IMR-90 (cell line): ENCODE results near the gene PROZ. TPM values are rescaled to one million over a fixed set of nuclear protein-coding genes. Genes with fewer than 3 reads are reported as not detected.

ENCODE experiments used
- ATAC-seq: fragments of 200-7000 bp; cut with Tn5 transposase; 2 replicates; pipeline ENCODE4 v1.9.1; 2020; ENCODE audit warnings: low read depth, mild to moderate bottlenecking, moderate library complexity
- BruUV-seq: library from RNA; stranded (reverse); fragments of 400-500 nt; replicated peaks from 2 replicates; lab custom pipeline; 2021; lab: Mats Ljungman, UMichigan
- CTCF ChIA-PET: fragments of 300-600 bp; formaldehyde crosslinking; extraction: SDS; loops from one replicate; lab custom pipeline; 2021; ENCODE audit warnings: antibody characterized with exemption; lab: Yijun Ruan, JAX
- POLR2A ChIA-PET: fragments of 300-600 bp; sonication (Branson Sonifier 250); formaldehyde crosslinking; loops from one replicate; lab custom pipeline; 2022; ENCODE audit warnings: antibody characterized with exemption; ENCODE audit not compliant: unreplicated experiment; lab: Charles Lee
- DNase-seq: peaks from one replicate; pipeline ENCODE4 v3.0.0; 2013
- H2AFZ ChIP-seq: replicated peaks from 2 replicates; pipeline ENCODE3; 2013; ENCODE audit warnings: low read length, mild to moderate bottlenecking; ENCODE audit not compliant: poor library complexity
- H2AK5ac ChIP-seq: 2 replicates; pipeline ENCODE4 v1.6.1; 2013; ENCODE audit warnings: low read depth, low read length, inconsistent platforms
- H2AK9ac ChIP-seq: replicated peaks from 2 replicates; pipeline ENCODE3; 2013; ENCODE audit warnings: mild to moderate bottlenecking, low read depth, low read length, moderate library complexity; ENCODE audit not compliant: poor library complexity
- H2BK120ac ChIP-seq: 2 replicates; pipeline ENCODE4 v1.6.1; 2013; ENCODE audit warnings: low read depth, low read length, inconsistent platforms
- H2BK15ac ChIP-seq: 3 replicates; pipeline ENCODE4 v1.6.1; 2013; ENCODE audit warnings: low read depth, low read length, inconsistent platforms
- H2BK20ac ChIP-seq: 2 replicates; pipeline ENCODE4 v1.6.1; 2013; ENCODE audit warnings: low read depth, mild to moderate bottlenecking, inconsistent platforms, low read length, moderate library complexity
- H2BK5ac ChIP-seq: 2 replicates; pipeline ENCODE4 v1.6.1; 2013; ENCODE audit warnings: mild to moderate bottlenecking, low read depth, low read length, inconsistent platforms; ENCODE audit not compliant: poor library complexity, severe bottlenecking
- H3K14ac ChIP-seq: replicated peaks from 2 replicates; pipeline ENCODE4 v1.6.1; 2013; ENCODE audit warnings: low read depth, low read length, inconsistent platforms
- H3K18ac ChIP-seq: 2 replicates; pipeline ENCODE4 v1.6.1; 2013; ENCODE audit warnings: low read depth, low read length, control low read depth
- H3K23ac ChIP-seq: 2 replicates; pipeline ENCODE4 v1.6.1; 2013; ENCODE audit warnings: low read depth, low read length, inconsistent platforms
- H3K27ac ChIP-seq: 2 replicates; pipeline ENCODE4 v1.5.1; 2013; ENCODE audit warnings: mild to moderate bottlenecking, control low read depth, low read length; ENCODE audit not compliant: insufficient read depth
- H3K27me3 ChIP-seq: 2 replicates; pipeline ENCODE4 v1.6.1; 2013; ENCODE audit warnings: low read length; ENCODE audit not compliant: control insufficient read depth, insufficient read depth
- H3K36me3 ChIP-seq: 2 replicates; pipeline ENCODE4 v1.6.1; 2013; ENCODE audit warnings: low read length, mixed read lengths; ENCODE audit not compliant: control insufficient read depth, insufficient read depth
- H3K4ac ChIP-seq: 2 replicates; pipeline ENCODE4 v1.6.1; 2013; ENCODE audit warnings: low read depth, low read length, inconsistent platforms
- H3K4me1 ChIP-seq: 2 replicates; pipeline ENCODE4 v1.6.1; 2013; ENCODE audit warnings: low read length, mixed read lengths; ENCODE audit not compliant: control insufficient read depth, insufficient read depth
- H3K4me2 ChIP-seq: 2 replicates; pipeline ENCODE4 v1.6.1; 2013; ENCODE audit warnings: low read depth, mild to moderate bottlenecking, control low read depth, low read length, moderate library complexity
- H3K4me3 ChIP-seq: 2 replicates; pipeline ENCODE4 v1.5.1; 2013; ENCODE audit warnings: low read depth, mild to moderate bottlenecking, control low read depth, low read length, moderate library complexity; ENCODE audit not compliant: insufficient read depth
- H3K56ac ChIP-seq: 2 replicates; pipeline ENCODE4 v1.6.1; 2013; ENCODE audit warnings: low read length, inconsistent platforms; ENCODE audit not compliant: insufficient read depth; ENCODE audit errors: extremely low read depth
- H3K79me1 ChIP-seq, 2 experiments: 2 replicates each; pipeline ENCODE4 v1.6.1; 2013; ENCODE audit warnings: low read length in 2 of 2, inconsistent platforms in 1 of 2, low read depth in 1 of 2
- H3K9ac ChIP-seq: 2 replicates; pipeline ENCODE4 v1.6.1; 2013; ENCODE audit warnings: low read depth, low read length, control low read depth
- H3K9me1 ChIP-seq: 2 replicates; pipeline ENCODE4 v1.6.1; 2013; ENCODE audit warnings: low read length, inconsistent platforms; ENCODE audit not compliant: insufficient read depth
- H3K9me3 ChIP-seq: 2 replicates; pipeline ENCODE4 v1.6.1; 2013; ENCODE audit warnings: low read length; ENCODE audit not compliant: control insufficient read depth, insufficient read depth
- H4K20me1 ChIP-seq: 2 replicates; pipeline ENCODE4 v1.6.1; 2013; ENCODE audit warnings: low read length, inconsistent platforms; ENCODE audit not compliant: insufficient read depth
- H4K5ac ChIP-seq: 2 replicates; pipeline ENCODE4 v1.6.1; 2013; ENCODE audit warnings: mild to moderate bottlenecking, low read depth, low read length, control low read depth
- H4K8ac ChIP-seq, 2 experiments: 2 replicates each; pipeline ENCODE4 v1.6.1; 2013; ENCODE audit warnings: low read depth in 2 of 2, low read length in 2 of 2, control low read depth in 1 of 2, inconsistent platforms in 1 of 2
- H4K91ac ChIP-seq: 2 replicates; pipeline ENCODE4 v1.6.1; 2013; ENCODE audit warnings: low read depth, low read length, inconsistent platforms; ENCODE audit not compliant: insufficient read depth
- BHLHE40 ChIP-seq: fragments of 150-350 bp; IDR thresholded peaks from 2 replicates; pipeline ENCODE4 v1.6.1; 2016; ENCODE audit warnings: mild to moderate bottlenecking, low read depth, low read length
- CEBPB ChIP-seq: IDR thresholded peaks from 2 replicates; pipeline ENCODE4 v1.6.1; 2012; ENCODE audit warnings: low read depth, low read length, improper control_type of control experiment
- CHD1 ChIP-seq: IDR thresholded peaks from 2 replicates; pipeline ENCODE4 v1.6.1; 2012; ENCODE audit warnings: low read depth, low read length, improper control_type of control experiment
- FOS ChIP-seq: fragments of 150-350 bp; IDR thresholded peaks from 2 replicates; pipeline ENCODE4 v1.6.1; 2016; ENCODE audit warnings: low read depth, low read length
- MAFK ChIP-seq: IDR thresholded peaks from 2 replicates; pipeline ENCODE4 v1.6.1; 2012; ENCODE audit warnings: low read depth, low read length, improper control_type of control experiment
- MAZ ChIP-seq: IDR thresholded peaks from 2 replicates; pipeline ENCODE4 v1.6.1; 2012; ENCODE audit warnings: low read depth, mild to moderate bottlenecking, low read length, improper control_type of control experiment, moderate library complexity, borderline replicate concordance
- MXI1 ChIP-seq: IDR thresholded peaks from 2 replicates; pipeline ENCODE4 v1.6.1; 2012; ENCODE audit warnings: low read depth, mild to moderate bottlenecking, low read length, moderate library complexity, borderline replicate concordance
- NFE2L2 ChIP-seq: fragments of 150-350 bp; IDR thresholded peaks from 2 replicates; pipeline ENCODE4 v1.6.1; 2016; ENCODE audit warnings: low read depth, mild to moderate bottlenecking, low read length
- POLR2A ChIP-seq: IDR thresholded peaks from 2 replicates; pipeline ENCODE4 v1.6.1; 2012; ENCODE audit warnings: mild to moderate bottlenecking, low read depth, low read length
- RAD21 ChIP-seq: IDR thresholded peaks from 2 replicates; pipeline ENCODE4 v1.6.1; 2012; ENCODE audit warnings: low read length, improper control_type of control experiment
- RCOR1 ChIP-seq: IDR thresholded peaks from 2 replicates; pipeline ENCODE4 v1.6.1; 2012; ENCODE audit warnings: mild to moderate bottlenecking, low read length, improper control_type of control experiment; ENCODE audit not compliant: insufficient replicate concordance
- RFX5 ChIP-seq: IDR thresholded peaks from 2 replicates; pipeline ENCODE4 v1.8.0; 2012; ENCODE audit warnings: low read depth, mild to moderate bottlenecking, low read length, moderate library complexity
- SMC3 ChIP-seq: fragments of 150-350 bp; IDR thresholded peaks from 2 replicates; pipeline ENCODE4 v1.6.1; 2016; ENCODE audit warnings: low read depth, mild to moderate bottlenecking, antibody characterized with exemption, low read length, moderate library complexity
- WGBS, 2 experiments: methylation state at CpG; one replicate each; pipeline versions ENCODE4 v1.1.5 to v1.1.7; 2013; ENCODE audit warnings: missing lambda C conversion rate in 2 of 2; ENCODE audit not compliant: insufficient read length in 1 of 2; ENCODE audit errors: extremely low coverage in 2 of 2; 5-methylcytosine and 5-hydroxymethylcytosine counted together
- dilution Hi-C: fragments of 300-500 bp; cut with HindIII; formaldehyde crosslinking; loops from one replicate; pipeline ENCODE4 v1.14.3; 2018; ENCODE audit warnings: low sequenced_read_pairs; ENCODE audit not compliant: unreplicated experiment
- in situ Hi-C: fragments of 300-500 bp; cut with MboI; formaldehyde crosslinking; loops from 3 replicates; pipeline ENCODE4 v1.14.3; 2019; ENCODE audit warnings: low sequenced_read_pairs, inconsistent platforms, mixed read lengths
- intact Hi-C: fragments of 100-400 bp; cut with micrococcal nuclease; formaldehyde crosslinking; loops from 2 replicates; pipeline ENCODE4 v1.10.0; 2022
- polyA plus RNA-seq, 3 experiments: library from polyadenylated mRNA; depleted of rRNA; stranded (reverse); fragments of >200 nt; gene quantifications; 2 replicates each; pipeline ENCODE4 v1.2.3, GENCODE V29; 2012; ENCODE audit warnings: low replicate concordance in 1 of 3
- total RNA-seq: library from RNA; depleted of rRNA; stranded (reverse); fragments of >200 nt; gene quantifications from 2 replicates; pipeline ENCODE4 v1.2.3, GENCODE V29; 2012
- TF ChIP-seq, protein P1 (sequence below): fragments of 150-350 bp; IDR thresholded peaks from 2 replicates; pipeline ENCODE4 v1.6.1; 2016; ENCODE audit warnings: low read depth, mild to moderate bottlenecking, low read length, moderate library complexity, borderline replicate concordance
- TF ChIP-seq, protein P2 (sequence below): conservative IDR thresholded peaks from 2 replicates; pipeline ENCODE4 v1.5.1; 2012; ENCODE audit warnings: mild to moderate bottlenecking, low read depth, low read length, improper control_type of control experiment
- TF ChIP-seq, protein P3 (sequence below): fragments of 150-350 bp; IDR thresholded peaks from 2 replicates; pipeline ENCODE4 v1.6.1; 2017; ENCODE audit warnings: mild to moderate bottlenecking, antibody characterized with exemption, low read length, low read depth

The PROZ gene
- total and polyA plus RNA-seq, 2 of the 4 experiments (the other 2 are of a cell fraction), result not detected

DNA sequence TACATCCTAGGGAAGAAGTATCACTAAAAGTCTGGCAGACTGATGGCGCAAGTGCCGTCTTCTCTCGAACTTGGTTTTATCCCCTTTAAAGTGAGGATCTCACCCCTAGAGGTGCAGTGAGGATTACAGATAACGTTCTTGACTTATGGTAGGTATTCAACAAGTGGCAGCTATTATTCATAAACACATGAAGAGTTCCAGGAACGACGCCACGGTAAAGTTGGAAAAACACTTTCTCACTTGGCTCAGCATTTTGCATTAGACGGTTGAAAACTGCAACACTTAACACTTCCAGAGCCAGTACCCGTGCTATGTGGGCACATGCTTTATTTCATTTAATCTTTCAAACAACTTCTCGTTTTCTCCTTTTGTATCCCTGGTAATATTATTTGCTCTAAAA is 8.7 kb downstream of the PROZ start:
- ATAC-seq, result no peak
- no peak overlapping the region for H3K4ac ChIP-seq
- H3K18ac ChIP-seq, result no peak overlapping the region
- no TSS peak for BruUV-seq
- no peak overlapping the region for H4K91ac ChIP-seq
- peaks cover 0 to 9% of the 10 kb centered on the region in 2 experiments; a peak in 1 of 4 replicates for H3K79me1 ChIP-seq
- H2AFZ ChIP-seq, result no peak overlapping the region
- H3K9me3 ChIP-seq, result 0 out of 2 replicates have a peak, but pooled peaks cover 2% of the 10 kb centered on the region
- no peak overlapping the region for H4K8ac ChIP-seq
- no peak overlapping the region for H2BK15ac ChIP-seq
- H2AK9ac ChIP-seq, result no peak overlapping the region
- dilution Hi-C loops, result no loop called here
- no peak overlapping the region for H2BK5ac ChIP-seq
- H2AK5ac ChIP-seq, result no peak overlapping the region
- no peak overlapping the region for H3K14ac ChIP-seq
- TF ChIP-seq NFE2L2, result no peak
- no peak for TF ChIP-seq FOS
- no peak for TF ChIP-seq RAD21
- no peak for TF ChIP-seq BHLHE40
- TF ChIP-seq MAFK, result no peak
- TF ChIP-seq CHD1, result no peak
- TF ChIP-seq, protein P1, sequence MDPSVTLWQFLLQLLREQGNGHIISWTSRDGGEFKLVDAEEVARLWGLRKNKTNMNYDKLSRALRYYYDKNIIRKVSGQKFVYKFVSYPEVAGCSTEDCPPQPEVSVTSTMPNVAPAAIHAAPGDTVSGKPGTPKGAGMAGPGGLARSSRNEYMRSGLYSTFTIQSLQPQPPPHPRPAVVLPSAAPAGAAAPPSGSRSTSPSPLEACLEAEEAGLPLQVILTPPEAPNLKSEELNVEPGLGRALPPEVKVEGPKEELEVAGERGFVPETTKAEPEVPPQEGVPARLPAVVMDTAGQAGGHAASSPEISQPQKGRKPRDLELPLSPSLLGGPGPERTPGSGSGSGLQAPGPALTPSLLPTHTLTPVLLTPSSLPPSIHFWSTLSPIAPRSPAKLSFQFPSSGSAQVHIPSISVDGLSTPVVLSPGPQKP, result no peak
- no peak for TF ChIP-seq RCOR1
- no peak for TF ChIP-seq CEBPB
- TF ChIP-seq, protein P2, sequence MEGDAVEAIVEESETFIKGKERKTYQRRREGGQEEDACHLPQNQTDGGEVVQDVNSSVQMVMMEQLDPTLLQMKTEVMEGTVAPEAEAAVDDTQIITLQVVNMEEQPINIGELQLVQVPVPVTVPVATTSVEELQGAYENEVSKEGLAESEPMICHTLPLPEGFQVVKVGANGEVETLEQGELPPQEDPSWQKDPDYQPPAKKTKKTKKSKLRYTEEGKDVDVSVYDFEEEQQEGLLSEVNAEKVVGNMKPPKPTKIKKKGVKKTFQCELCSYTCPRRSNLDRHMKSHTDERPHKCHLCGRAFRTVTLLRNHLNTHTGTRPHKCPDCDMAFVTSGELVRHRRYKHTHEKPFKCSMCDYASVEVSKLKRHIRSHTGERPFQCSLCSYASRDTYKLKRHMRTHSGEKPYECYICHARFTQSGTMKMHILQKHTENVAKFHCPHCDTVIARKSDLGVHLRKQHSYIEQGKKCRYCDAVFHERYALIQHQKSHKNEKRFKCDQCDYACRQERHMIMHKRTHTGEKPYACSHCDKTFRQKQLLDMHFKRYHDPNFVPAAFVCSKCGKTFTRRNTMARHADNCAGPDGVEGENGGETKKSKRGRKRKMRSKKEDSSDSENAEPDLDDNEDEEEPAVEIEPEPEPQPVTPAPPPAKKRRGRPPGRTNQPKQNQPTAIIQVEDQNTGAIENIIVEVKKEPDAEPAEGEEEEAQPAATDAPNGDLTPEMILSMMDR, result no peak
- TF ChIP-seq, protein P3, sequence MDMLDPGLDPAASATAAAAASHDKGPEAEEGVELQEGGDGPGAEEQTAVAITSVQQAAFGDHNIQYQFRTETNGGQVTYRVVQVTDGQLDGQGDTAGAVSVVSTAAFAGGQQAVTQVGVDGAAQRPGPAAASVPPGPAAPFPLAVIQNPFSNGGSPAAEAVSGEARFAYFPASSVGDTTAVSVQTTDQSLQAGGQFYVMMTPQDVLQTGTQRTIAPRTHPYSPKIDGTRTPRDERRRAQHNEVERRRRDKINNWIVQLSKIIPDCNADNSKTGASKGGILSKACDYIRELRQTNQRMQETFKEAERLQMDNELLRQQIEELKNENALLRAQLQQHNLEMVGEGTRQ, result no peak
- TF ChIP-seq MXI1, result no peak
- TF ChIP-seq POLR2A, result no peak
- TF ChIP-seq SMC3, result no peak
- no peak for TF ChIP-seq MAZ
- no peak for TF ChIP-seq RFX5
- no peak for DNase-seq
- H4K5ac ChIP-seq, result no peak overlapping the region
- WGBS, 2 experiments, result no CpG with 5 or more reads among the region's 10 CpGs
- no peak overlapping the region for H2BK120ac ChIP-seq
- H3K9me1 ChIP-seq, result peaks cover 4% of the 10 kb centered on the region; the same call in 1 of the 2 replicates
- peaks cover 20% of the 10 kb centered on the region for H3K36me3 ChIP-seq
- no peaks in the 10 kb centered on the region for H4K20me1 ChIP-seq
- no peak overlapping the region for H3K9ac ChIP-seq
- in situ Hi-C loops, result no loop called here
- H3K23ac ChIP-seq, result no peak overlapping the region
- POLR2A ChIA-PET, result no interaction called here
- H3K27me3 ChIP-seq, result no peaks in the 10 kb centered on the region
- H3K4me1 ChIP-seq, result peaks cover 8% of the 10 kb centered on the region
- no peak overlapping the region for H3K56ac ChIP-seq
- H2BK20ac ChIP-seq, result no peak overlapping the region
- no peak overlapping the region for H3K4me3 ChIP-seq
- CTCF ChIA-PET, result no interaction called here
- intact Hi-C loops, result no loop called here
- H3K4me2 ChIP-seq, result no peak overlapping the region
- H3K27ac ChIP-seq, result no peak overlapping the region
